Stimulated activated CD4-positive, alpha-beta T cell treated with anti-CD3 and anti-CD28 coated beads, Interleukin-2, amount 100 ng/mL, for 24 hours (primary cell): ENCODE results near the gene IBA57.

Experiments used
- DNase-seq, 2 donors: peaks; one replicate each; pipeline ENCODE4 v3.0.0-alpha.2; 2020

IBA57 gene

DNA sequence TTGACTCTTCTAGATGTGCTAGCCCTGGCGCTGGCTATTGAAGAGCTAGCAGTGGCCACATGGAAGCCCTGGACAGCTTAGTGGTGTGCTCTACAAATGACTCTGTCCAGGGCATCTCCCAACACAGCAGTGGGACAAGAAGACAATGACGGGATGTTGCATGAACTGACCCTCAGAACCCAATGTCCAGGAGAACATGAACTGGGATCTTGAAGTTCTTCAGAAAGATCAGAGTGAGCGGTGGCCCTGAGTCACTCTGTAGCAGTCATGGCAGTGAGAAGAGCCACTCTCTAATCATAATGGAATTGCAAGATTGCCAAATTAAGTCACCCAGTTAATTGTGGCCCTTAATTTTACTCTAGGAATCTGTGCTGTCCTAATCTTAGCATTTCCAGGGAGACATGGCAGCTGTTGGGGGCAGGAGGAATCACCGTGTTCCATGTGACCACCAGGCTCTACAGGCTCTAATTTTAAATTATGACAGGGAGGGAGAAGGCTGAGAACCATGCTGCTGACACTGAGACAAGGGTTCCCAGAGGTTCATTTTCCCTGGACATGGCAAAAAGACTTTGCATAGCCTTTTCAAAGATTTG, 32.0 kb downstream of the IBA57 start:
- no peak for DNase-seq

DNA sequence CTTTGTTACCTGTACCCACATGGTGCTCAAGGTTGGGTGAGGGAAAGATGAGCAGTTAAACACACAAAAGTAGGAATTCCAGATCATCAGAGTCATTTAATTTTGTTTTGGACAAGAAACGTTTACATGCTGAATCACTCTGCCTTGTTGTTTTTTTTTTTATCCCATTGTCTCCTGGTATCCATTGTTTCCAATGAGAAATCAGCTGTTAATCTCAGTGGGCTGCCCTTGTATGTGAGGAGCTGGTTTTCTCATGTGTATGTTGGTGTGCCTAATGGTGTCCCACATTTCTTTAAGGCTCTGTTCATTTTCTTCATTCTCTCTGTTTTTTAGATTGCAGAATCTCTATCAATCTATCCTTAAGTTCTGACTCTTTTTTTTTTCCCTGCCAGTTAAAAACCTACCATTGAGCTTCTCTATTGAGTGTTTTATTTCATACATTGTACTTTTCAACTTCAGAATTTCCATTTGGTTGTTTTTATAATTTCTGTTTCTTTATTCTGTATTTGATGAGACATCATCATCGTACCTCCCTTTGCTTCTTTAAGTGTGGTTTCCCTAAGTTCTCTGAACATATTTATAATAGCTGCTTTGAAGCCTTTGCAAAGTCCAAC, 33.5 kb downstream of the IBA57 start:
- no peak for DNase-seq

DNA sequence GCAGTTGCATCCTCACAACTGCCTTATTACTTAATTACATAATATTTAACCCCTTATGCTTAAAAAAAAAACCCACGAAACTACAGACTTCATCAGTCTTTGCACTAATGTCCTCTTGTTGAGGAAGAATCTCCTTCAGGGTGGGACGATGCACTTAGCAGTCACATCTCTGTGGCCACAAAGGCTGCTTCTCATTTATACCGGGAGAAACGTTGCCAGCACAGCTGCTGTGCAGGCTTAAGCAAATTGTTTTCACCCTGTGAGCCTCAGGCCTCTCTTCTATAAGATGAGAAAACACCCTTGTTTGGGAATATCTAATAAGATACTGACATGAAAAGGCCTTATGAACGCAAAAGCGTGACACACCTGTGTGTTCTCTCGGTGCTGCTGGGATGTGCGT, 39.4 kb downstream of the IBA57 start:
- DNase-seq: no peak

DNA sequence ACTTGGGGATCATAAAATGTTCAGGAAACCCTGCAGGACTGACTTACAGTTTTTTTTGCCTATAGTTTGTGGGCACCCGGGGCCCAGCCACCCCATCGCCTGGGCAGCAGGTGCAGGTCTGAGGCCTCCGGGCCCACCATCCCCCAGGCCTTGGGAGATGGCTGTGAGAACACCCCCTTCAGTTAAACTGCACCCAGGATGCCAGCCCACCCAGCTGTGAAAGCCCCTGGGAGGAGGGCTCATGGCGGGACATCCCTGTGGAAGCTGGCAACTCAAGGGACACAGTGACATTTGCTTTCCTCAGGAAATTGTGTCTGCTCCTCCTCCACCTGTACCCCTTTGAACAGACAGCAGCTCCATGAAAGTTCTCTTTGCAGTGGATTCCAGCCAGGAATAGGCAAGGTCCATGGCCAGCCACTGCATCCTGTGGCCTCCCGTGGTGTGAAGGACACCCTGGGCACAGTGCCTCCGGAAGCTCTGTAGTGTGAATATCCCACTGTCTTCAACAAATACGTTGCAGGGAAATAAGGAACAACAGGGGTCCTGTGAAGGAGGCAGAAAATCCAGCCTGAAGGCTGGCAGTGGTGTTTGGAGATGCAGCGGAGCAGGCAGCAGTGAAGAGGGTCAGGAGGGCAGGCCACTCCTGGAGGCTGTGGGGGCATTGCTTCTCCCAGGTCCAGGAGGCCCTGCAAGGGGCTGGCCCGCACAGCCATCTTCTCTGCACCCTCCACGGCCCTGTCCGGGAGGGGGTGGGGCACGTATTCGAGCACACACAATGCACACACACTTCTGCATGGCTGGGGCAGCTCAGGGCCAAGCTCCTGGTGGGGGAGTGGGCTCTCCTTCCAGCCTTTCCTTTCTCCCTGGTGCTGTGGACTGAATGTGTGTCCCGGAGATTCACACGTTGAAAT, 40.2 kb downstream of the IBA57 start:
- no peak for DNase-seq

DNA sequence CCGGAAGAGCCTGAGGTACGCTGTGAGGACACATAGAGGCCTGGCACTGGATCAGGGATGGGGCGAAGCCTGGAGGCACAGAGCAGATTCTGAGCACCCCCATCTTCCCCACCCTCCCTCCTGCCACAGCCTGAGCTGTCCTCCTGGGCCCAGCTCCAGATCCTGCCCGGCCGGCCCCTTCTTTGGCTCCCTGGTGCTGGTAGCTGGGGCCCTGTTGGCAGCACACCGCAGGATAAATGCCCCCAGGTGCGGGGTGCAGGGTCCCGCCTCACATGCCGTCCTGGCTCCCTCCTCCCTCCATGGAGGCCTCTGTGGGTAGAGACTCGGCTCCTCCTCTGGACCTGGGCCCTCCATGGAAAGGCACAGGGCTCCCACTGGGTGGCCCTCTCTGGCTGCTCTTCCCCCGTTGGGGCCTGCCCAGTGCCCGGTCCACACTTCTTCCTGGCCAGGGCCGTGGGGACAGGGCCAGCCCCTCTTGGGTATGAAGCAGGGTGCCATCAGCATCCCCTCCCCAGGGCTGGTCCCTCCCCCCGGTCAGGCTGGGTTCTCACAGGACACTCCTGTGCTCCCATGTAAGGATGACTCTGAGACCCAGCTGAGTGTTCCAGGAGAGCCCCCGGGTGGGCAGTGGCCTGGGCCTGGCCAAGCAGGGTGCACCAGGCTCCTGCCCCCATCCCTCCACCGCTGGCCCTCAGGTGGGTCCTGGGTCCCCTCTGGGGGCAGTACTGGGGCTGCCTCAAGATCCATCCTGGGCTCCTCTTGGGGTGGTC, 41.2 kb downstream of the IBA57 start:
- DNase-seq: no peak

DNA sequence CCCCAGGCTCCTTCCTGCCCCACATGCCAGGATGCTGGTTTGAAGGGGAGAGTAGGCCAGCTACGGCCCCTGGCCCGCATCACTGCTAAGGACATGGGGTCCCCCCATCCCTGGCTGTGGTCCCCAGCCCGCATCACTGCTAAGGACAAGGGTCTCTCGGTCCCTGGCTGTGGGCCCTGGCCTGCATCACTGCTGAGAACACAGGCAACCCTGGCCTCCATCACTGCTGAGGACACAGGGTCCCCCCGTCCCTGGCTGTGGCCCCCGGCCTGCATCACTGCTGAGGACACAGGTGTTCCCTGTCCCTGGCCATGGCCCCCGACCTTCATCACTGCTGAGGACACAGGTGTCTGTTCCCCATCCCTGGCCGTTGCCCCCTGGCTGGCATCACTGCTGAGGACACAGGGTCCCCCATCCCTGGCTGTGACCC, 41.8 kb downstream of the IBA57 start:
- no peak for DNase-seq

DNA sequence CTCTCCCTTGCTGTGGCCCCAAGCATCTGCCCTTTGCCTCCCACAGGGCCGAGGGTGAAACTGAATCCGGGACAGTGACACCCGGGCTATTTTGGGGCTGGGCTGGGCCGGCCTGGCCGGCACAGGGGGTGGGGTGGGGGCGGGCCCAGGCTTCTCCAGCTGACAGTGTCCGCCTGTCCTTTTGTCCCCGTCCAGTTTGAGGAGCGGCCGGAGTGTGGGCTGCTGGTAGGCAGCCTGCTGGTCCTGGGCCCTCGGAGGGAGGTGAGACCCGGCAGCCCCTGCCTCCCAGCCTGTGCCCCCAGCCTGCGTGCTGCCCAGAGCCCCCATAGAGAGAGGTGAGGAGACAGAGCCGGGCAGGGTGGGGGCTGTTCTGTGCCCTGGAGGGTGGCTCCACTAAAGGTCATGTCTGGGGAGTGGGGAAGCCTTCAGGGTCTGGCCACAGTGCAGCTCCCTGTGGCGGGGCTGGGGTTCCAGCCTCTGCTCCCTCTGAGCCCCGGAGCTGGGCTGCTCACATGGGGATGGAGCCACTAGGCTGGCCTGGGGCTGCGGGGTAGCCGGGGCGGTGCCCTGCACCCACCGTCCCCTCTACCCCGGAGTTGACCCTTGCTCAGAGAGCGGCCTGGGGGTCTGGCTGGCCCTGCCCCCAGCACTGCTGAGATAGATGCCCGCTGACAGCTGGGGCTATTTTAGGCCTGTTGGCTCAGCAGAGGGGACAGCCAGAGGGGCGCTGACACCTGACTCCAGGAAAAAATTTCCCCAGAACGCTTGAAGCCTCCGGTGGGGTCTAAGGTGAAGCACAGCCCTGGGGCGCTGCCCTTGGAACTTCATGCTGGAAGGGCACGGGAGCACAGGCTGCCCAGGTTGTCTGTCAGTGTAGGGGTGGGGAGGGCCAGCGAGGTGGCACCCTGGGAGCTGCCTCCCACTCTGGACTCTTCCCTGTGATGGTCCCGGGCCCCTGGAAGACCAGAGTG, 42.5 kb downstream of the IBA57 start, which contains the start of gene OBSCN:
Gene OBSCN, plus strand, starts transcription at position 194 of the 971 bp plus-strand sequence. CDS start 3,740 bp downstream, outside the sequence.
- no peak for DNase-seq

DNA sequence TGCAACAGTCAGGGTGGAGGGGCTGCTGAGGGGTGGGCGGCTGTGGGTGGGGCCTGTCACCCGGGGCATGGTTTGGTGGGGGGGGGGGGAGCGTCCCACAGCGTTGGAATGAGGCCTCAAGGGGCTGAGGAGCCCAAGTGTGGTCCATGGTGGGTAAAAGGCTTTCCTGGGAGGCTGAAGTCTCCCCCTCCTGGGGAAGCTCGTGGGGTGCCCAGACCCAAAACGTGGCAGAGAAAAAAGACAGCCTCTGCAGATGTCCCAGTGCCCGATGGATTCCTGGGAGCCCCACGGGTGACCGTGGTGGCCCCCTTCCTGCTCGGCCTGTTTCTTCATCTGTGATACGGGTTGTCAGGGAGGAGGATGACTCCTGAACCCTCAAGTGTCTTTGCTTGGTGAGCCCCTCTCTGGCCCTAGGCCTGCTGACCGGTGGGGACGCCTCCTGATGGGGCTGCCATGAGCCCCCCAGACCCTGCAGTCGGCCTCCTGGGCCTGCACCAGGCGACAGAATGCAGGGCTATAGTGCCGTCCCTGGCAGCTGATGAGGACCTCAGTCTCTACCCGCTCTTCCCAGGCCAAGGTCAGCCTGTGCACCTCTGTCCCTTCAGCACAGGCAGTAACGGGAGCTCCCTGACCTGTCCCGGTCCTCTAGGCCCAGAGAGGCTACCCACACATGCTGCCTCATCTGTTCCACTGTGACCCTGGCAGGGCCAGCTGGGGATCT, 43.4 kb downstream of the IBA57 start:
- DNase-seq: no peak

DNA sequence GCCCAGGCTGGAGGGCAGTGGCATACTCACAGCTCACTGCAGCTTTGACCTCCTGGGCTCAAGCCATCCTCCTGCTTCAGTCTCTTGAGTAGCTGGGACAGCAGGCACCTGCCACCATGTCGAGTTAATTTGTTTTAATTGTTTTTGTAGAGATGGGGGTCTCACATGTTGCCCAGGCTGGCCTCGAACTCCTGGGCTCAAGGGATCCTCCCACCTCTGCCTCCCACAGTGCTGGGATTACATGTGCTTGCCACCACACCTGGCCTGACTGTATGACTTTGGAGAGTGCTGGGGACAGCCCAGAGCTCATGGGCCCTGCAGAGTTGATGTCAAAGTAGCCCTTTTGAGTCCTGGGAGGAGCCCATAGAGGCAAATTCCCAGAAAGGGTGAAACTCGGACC, 44.1 kb downstream of the IBA57 start:
- DNase-seq: no peak

DNA sequence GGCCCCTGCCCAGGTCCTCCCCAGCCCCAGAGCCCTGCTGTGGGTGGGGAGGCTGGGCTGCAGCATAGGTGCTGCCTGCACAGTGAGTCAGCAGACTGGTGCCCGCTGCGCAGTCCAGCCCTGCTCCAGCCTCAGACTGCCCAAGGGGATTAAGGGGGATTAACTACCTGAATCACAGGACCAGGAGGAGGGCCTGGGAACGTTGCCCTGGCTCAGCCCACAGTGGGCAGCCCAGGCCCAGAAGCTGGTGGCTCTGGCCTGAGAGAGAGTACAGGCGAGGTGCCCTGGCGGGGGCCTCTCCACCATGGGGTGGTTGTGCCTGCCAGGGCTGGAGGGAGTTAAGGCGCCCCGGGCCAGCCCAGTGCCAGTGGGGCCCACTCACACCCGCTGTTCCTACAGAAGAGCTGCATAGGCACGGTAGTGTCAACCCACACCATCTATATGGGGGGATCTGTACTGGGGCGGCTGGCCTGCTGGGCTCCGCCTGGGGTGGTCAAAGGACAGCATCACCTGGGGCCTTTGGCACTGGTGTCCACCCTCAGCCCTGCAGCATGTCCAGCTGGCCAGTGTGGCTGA, 44.6 kb downstream of the IBA57 start:
- DNase-seq: no peak

DNA sequence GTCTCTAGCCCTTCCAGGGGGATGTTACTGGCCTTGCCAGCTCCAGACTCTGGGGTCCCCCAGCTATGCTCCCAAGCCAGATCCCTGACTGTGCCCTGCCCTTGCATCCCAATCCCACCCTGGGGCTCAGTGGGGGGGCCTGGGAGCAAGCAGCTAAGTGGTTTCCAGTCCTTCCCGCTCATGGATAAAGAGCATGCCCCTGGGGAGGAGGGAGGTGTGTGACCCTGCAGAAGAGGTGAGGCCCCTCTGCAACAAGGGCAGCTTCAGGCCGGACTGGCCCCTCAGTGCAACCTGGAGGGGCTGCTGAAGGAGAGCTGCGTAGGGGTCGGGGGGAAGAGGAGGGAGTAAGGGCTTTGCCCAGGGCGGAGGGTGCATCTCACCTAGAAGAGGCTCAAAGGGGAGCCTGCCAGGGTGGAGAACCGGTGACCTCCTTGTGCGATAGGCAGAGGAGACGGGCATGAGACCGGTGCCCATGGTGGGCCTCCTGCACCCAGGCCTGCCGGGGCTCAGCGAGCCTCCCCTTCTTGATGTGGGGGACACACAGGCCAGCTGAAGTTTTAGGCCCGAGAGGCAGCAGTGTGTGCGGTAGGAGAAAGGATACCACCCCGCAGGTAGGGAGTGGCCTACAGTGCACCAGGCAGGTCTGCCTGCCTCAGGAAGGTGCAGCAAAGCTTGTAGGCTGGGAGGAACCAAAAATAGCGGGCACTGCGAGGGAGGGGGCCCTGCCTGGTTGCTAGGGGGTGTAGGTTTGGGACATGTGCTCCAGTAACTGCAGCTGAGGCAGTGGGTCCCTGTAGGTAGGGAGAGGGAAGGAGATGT, 45.3 kb downstream of the IBA57 start:
- no peak for DNase-seq

DNA sequence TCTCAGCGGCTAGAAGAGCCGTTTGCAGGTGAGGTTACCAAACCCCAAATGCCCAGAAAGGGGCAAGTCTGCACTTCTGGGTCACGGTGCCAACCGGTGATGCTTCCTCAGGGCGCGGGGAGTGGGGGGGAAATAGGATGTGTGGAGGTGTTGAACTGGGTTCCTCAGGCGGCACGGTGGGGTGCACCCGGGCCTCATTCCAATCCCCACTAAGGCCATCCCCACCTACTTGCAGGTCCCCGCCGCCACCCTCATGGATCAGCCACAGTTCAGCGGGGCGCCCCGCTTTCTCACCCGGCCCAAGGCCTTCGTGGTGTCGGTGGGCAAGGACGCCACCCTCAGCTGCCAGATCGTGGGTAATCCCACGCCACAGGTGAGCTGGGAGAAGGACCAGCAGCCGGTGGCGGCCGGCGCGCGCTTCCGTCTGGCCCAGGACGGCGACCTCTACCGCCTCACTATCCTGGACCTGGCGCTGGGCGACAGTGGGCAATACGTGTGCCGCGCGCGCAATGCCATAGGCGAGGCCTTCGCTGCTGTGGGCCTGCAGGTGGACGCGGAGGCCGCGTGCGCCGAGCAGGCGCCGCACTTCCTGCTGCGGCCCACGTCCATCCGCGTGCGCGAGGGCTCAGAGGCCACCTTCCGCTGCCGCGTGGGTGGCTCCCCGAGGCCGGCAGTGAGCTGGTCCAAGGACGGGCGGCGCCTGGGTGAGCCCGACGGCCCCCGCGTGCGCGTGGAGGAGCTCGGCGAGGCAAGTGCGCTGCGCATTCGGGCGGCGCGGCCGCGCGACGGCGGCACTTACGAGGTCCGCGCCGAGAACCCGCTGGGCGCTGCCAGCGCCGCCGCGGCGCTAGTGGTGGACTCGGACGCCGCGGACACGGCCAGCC, 46.2 kb downstream of the IBA57 start:
- no peak for DNase-seq

DNA sequence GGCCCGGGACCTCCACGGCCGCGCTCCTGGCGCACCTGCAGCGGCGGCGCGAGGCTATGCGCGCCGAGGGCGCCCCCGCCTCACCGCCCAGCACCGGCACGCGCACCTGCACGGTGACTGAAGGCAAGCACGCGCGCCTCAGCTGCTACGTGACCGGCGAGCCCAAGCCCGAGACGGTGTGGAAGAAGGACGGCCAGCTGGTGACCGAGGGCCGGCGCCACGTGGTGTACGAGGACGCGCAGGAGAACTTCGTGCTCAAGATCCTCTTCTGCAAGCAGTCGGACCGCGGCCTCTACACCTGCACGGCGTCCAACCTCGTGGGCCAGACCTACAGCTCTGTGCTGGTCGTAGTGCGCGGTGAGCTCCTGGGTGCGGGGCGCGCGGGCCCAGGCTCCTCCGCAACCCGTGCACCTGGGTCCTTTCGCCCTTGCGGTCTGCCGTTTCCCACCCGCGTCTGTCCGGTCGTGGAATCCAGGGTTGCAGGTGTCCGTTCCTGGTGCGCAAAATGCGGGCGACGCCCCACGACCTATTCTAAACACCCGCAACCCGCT, 46.9 kb downstream of the IBA57 start:
- DNase-seq: no peak

DNA sequence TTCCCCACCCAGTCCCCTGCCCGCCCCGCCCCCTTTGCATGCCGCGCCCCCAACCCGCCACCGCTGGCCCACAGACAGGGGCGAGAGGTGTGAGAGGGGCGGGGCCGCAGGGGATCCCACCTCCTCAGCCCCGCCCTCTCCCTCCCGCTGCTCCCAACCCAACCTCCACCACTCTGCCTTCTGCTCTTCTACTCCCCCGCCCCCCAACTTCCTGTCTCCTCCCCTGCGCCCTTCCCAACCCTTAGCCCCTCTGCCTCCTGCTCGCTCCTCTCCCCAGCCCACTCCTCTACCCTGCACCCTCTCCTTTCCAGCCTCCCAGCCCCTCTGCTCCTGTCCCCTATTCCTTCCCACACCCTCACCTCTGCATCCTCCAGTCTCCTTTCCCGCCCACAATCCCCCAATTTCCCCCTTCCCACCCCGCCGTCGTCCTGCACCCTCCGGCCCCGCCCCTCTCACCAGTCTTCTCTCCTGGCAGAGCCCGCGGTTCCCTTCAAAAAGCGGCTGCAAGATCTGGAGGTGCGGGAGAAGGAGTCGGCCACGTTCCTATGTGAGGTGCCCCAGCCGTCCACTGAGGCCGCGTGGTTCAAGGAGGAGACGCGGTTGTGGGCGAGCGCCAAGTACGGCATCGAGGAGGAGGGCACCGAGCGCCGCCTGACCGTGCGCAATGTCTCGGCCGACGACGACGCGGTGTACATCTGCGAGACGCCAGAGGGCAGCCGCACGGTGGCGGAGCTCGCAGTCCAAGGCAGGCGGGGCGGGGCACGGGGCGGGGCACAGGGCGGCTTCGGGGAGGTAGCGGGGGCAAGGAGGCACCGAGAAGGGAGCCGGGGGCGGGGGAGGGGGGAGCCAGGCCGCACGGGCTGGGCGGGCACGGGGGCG, 47.6 kb downstream of the IBA57 start:
- DNase-seq: peak; percentile 90 to 93

DNA sequence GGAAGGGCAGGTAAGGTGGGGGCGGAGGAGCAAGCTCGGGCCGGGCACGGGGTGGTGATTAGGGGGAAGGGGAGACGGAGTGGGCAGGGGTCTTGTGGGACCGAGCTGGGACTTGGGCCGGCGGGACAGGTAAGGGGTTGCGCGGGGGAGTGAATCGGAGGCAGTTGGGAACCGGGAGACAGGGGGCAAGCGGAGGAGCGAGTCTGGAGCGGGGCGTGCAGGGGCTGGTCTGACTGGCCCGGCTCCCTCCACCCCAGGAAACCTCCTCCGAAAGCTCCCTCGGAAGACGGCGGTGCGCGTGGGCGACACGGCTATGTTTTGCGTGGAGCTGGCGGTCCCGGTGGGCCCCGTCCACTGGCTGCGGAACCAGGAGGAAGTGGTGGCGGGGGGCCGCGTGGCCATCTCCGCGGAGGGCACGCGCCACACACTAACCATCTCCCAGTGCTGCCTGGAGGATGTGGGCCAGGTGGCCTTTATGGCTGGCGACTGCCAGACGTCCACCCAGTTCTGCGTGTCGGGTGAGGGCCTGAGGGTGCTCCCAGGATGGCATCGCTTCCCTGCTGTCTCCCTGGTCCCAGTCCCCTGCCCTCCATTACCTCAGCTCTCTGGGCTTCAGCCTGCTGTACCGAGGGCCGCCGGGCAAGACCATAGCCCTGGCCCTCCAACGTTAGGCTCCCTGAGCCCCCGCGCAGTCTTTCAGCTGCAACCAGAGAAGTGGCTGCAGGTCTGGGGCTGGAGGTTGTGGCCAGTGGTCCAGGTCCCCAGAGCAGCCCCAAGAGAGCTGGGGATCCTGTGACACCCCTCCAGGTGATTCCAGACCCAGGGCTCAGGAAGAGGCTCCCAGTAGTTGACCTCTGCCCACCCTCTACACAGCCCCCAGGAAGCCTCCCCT, 48.6 kb downstream of the IBA57 start:
- DNase-seq: no peak

DNA sequence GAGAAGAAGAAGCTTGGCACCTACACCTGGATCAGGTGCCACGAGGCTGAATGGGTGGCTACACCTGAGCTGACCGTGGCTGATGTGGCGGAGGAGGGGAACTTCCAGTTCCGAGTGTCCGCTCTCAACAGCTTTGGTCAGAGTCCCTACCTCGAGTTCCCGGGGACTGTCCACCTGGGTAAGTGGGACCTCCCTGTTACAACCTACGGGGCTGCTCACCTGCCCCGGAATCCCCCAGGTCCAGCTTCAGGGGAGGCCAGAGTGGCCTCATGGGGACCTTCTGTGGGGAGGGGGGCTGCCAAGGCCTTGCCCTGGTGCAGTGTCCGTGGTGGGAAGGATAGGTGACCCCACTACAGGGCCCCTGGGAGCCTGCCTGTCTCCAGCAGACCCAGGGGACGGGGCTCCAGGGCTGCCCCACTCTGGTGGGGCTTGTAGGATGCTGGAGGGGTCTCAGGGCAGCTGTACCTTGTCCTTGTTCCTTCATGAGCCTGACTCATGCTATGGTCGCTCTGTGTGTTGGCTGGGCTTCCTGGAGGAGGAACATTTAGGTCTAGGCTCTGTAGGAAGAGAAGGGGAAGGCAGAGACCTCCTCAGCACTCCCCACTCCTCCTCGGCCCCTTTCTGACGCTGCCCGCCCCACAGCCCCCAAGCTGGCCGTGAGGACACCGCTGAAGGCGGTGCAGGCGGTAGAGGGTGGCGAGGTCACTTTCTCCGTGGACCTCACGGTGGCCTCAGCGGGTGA, 49.5 kb downstream of the IBA57 start:
- no peak for DNase-seq
